CD8-positive, alpha-beta memory T cell (primary cell): ENCODE results near the gene UVSSA. TPM values are rescaled to one million over a fixed set of nuclear protein-coding genes. Genes with fewer than 3 reads are reported as not detected.
"Not testable (repeated sequence)": the region's sequence is repeated elsewhere in the genome, so short reads cannot be mapped to it uniquely, and the experiment has no call there.

ENCODE experiments used
- CTCF ChIA-PET: fragments of 350-600 bp; sonication (Branson Sonifier 250); formaldehyde crosslinking; loops from one replicate; lab custom pipeline; 2021; ENCODE audit warnings: antibody characterized with exemption; lab: Charles Lee
- POLR2A ChIA-PET: fragments of 350-600 bp; sonication (Branson Sonifier 250); formaldehyde crosslinking; loops from one replicate; lab custom pipeline; 2021; ENCODE audit warnings: antibody characterized with exemption; lab: Charles Lee
- DNase-seq, 5 donors: peaks; one replicate each; pipeline versions ENCODE4 v3.0.0 to v3.0.0-alpha.2; 2020 to 2022; ENCODE audit warnings: mixed read lengths in 1 of 5
- H3K27ac ChIP-seq: one replicate; pipeline ENCODE4 v1.7.0; 2013; ENCODE audit warnings: low read depth, mild to moderate bottlenecking, low read length, moderate library complexity
- H3K27me3 ChIP-seq: 2 replicates; pipeline ENCODE4 v1.7.0; 2013; ENCODE audit warnings: low read length, mild to moderate bottlenecking; ENCODE audit not compliant: insufficient read depth, poor library complexity, severe bottlenecking
- H3K36me3 ChIP-seq: 2 replicates; pipeline ENCODE4 v1.7.0; 2013; ENCODE audit warnings: mild to moderate bottlenecking, low read length, moderate library complexity; ENCODE audit not compliant: insufficient read depth
- H3K4me1 ChIP-seq: 2 replicates; pipeline ENCODE4 v1.7.0; 2013; ENCODE audit warnings: mild to moderate bottlenecking, low read length, moderate library complexity; ENCODE audit not compliant: insufficient read depth
- H3K4me3 ChIP-seq: 2 replicates; pipeline ENCODE4 v1.7.0; 2013; ENCODE audit warnings: mild to moderate bottlenecking, low read length
- H3K9me3 ChIP-seq: 2 replicates; pipeline ENCODE4 v1.7.0; 2013; ENCODE audit warnings: mild to moderate bottlenecking, low read length
- H3K27ac Mint-ChIP-seq, 8 donors: one replicate each; pipeline ENCODE4 v1.8.0; 2020 to 2021; ENCODE audit warnings: mixed read lengths in 8 of 8, mild to moderate bottlenecking in 6 of 8, inconsistent platforms in 3 of 8, moderate library complexity in 3 of 8
- H3K27me3 Mint-ChIP-seq, 2 donors: one replicate each; pipeline ENCODE4 v1.8.0; 2020 to 2021; ENCODE audit warnings: mixed read lengths in 2 of 2, mild to moderate bottlenecking in 1 of 2, moderate library complexity in 1 of 2
- H3K36me3 Mint-ChIP-seq, 3 donors: one replicate each; pipeline ENCODE4 v1.8.0; 2020 to 2021; ENCODE audit warnings: mixed read lengths in 3 of 3, inconsistent platforms in 1 of 3, mild to moderate bottlenecking in 1 of 3
- H3K4me1 Mint-ChIP-seq, 3 donors: one replicate each; pipeline ENCODE4 v1.8.0; 2020 to 2021; ENCODE audit warnings: mixed read lengths in 3 of 3, inconsistent platforms in 1 of 3, mild to moderate bottlenecking in 1 of 3
- H3K4me3 Mint-ChIP-seq, 7 donors: one replicate each; pipeline ENCODE4 v1.8.0; 2020 to 2021; ENCODE audit warnings: mixed read lengths in 7 of 7, mild to moderate bottlenecking in 6 of 7, moderate library complexity in 4 of 7, inconsistent platforms in 2 of 7
- H3K9me3 Mint-ChIP-seq, 5 donors: one replicate each; pipeline ENCODE4 v1.8.0; 2020 to 2022; ENCODE audit warnings: mixed read lengths in 5 of 5, mild to moderate bottlenecking in 3 of 5, moderate library complexity in 2 of 5, inconsistent platforms in 1 of 5
- polyA plus RNA-seq: library from polyadenylated mRNA; unstranded; fragments of 300-500 nt; fragmentation: Illumina TruSeq; gene quantifications from one replicate; pipeline ENCODE4 v1.2.3, GENCODE V29; 2021
- total RNA-seq, 2 experiments: library from RNA; stranded (reverse); gene quantifications; one replicate each; pipeline ENCODE4 v1.2.3, GENCODE V29; 2021

The UVSSA gene
- total and polyA plus RNA-seq, 3 experiments from 2014 or later: 6.9 to 19.0 (median 16.8) TPM

- Mint-ChIP-seq H3K27me3 (peaks cover 33 to 49% of the 10 kb centered on the region in 2 donors), H3K9me3 (no peaks in the 10 kb centered on the region), H3K36me3 (no peaks in the 10 kb centered on the region), H3K4me1 (peaks cover 0 to 4% (median 0%) of the 10 kb centered on the region in 3 donors), H3K27ac (no peak overlapping the region), H3K4me3 (no peak overlapping the region)
- no peak for DNase-seq
- Histone ChIP-seq H3K9me3 (no peaks in the 10 kb centered on the region), H3K4me3 (no peak overlapping the region), H3K36me3 (no peaks in the 10 kb centered on the region), H3K27ac (no peak overlapping the region), H3K27me3 (peaks cover under 1% of the 10 kb centered on the region), H3K4me1 (no peaks in the 10 kb centered on the region)
- ChIA-PET CTCF (no interaction called here), POLR2A (no interaction called here)
Observed at GRCh38 chr4:1418494-1419285, 71.7 kb downstream of the UVSSA start.

- Histone ChIP-seq H3K27me3 (no peaks in the 10 kb centered on the region), H3K9me3 (no peaks in the 10 kb centered on the region), H3K36me3 (no peaks in the 10 kb centered on the region), H3K4me1 (no peaks in the 10 kb centered on the region), H3K4me3 (no peak overlapping the region), H3K27ac (no peak overlapping the region)
- Mint-ChIP-seq H3K4me3 (no peak overlapping the region), H3K27me3 (peaks cover 36 to 54% of the 10 kb centered on the region in 2 donors), H3K36me3 (no peaks in the 10 kb centered on the region), H3K27ac (no peak overlapping the region), H3K4me1 (peaks cover 0 to 4% (median 0%) of the 10 kb centered on the region in 3 donors), H3K9me3 (no peaks in the 10 kb centered on the region)
- DNase-seq: no peak
- POLR2A ChIA-PET: no interaction called here
- CTCF ChIA-PET: no interaction called here
Observed at GRCh38 chr4:1419708-1420107, 72.7 kb downstream of the UVSSA start.

GRCh38 chr4:1421657-1422056 is 74.6 kb downstream of the UVSSA start:
- H3K9me3 Mint-ChIP-seq: no peaks in the 10 kb centered on the region
- H3K4me3 Mint-ChIP-seq: no peak overlapping the region
- DNase-seq: no peak
- no peaks in the 10 kb centered on the region for H3K36me3 Mint-ChIP-seq
- H3K4me1 Mint-ChIP-seq: no peaks in the 10 kb centered on the region
- Histone ChIP-seq H3K9me3 (no peaks in the 10 kb centered on the region), H3K4me3 (no peak overlapping the region), H3K36me3 (no peaks in the 10 kb centered on the region), H3K27ac (no peak overlapping the region), H3K27me3 (peaks cover 6% of the 10 kb centered on the region), H3K4me1 (no peaks in the 10 kb centered on the region)
- H3K27me3 Mint-ChIP-seq: peaks cover 29 to 52% of the 10 kb centered on the region in 2 donors
- CTCF ChIA-PET: no interaction called here
- no peak overlapping the region for H3K27ac Mint-ChIP-seq
- POLR2A ChIA-PET: no interaction called here

- ChIA-PET POLR2A (no interaction called here), CTCF (no interaction called here)
- H3K36me3 ChIP-seq: no peaks in the 10 kb centered on the region
- no peaks in the 10 kb centered on the region for H3K4me1 ChIP-seq
- no peak for DNase-seq
- Mint-ChIP-seq H3K4me1 (no peaks in the 10 kb centered on the region), H3K4me3 (no peak overlapping the region), H3K9me3 (no peaks in the 10 kb centered on the region), H3K27me3 (peaks cover 10 to 32% of the 10 kb centered on the region in 2 donors), H3K27ac (no peak overlapping the region), H3K36me3 (no peaks in the 10 kb centered on the region)
- H3K9me3 ChIP-seq: no peaks in the 10 kb centered on the region
- peaks cover 6% of the 10 kb centered on the region for H3K27me3 ChIP-seq
- no peak overlapping the region for H3K4me3 ChIP-seq
- H3K27ac ChIP-seq: no peak overlapping the region
Observed at GRCh38 chr4:1427010-1427409, 80.0 kb downstream of the UVSSA start.

- H3K27ac ChIP-seq, H3K4me1 Mint-ChIP-seq, H3K4me3 Mint-ChIP-seq, H3K4me1 ChIP-seq, DNase-seq, H3K36me3 ChIP-seq, H3K27ac Mint-ChIP-seq, H3K36me3 Mint-ChIP-seq, H3K9me3 Mint-ChIP-seq, H3K4me3 ChIP-seq, POLR2A ChIA-PET, H3K9me3 ChIP-seq, H3K27me3 ChIP-seq: not testable (repeated sequence)
- CTCF ChIA-PET: interaction anchor here (1.2 kb wide), 1 partner anchor 162 kb away, joined by 4 read pairs; no protein-coding TSS in a partner anchor
- H3K27me3 Mint-ChIP-seq: peaks cover 7 to 19% of the 10 kb centered on the region in 2 donors
Observed at GRCh38 chr4:1443688-1444172, 96.7 kb downstream of the UVSSA start.

Other genes starting within 250 kb of the UVSSA start
- 1 to 10 TPM; 1.2 TPM for gene RNF212, start 233.6 kb upstream of the UVSSA start, total RNA-seq
- 2.0 TPM for gene RNF212, start 233.6 kb upstream of the UVSSA start, polyA plus RNA-seq
- 1 to 10 TPM; 2.7 to 3.1 TPM for gene SPON2, start 174.6 kb upstream of the UVSSA start, total RNA-seq
- gene SPON2, start 174.6 kb upstream of the UVSSA start, polyA plus RNA-seq: 43.9 TPM
- 100 to 1,000 TPM; 139 to 149 TPM for gene CTBP1, start 98.1 kb upstream of the UVSSA start, total RNA-seq
- gene CTBP1, start 98.1 kb upstream of the UVSSA start, polyA plus RNA-seq: 88.1 TPM
- 10 to 100 TPM; 59.4 to 63.8 TPM for gene MAEA, start 57.3 kb upstream of the UVSSA start, total RNA-seq
- 75.3 TPM for gene MAEA, start 57.3 kb upstream of the UVSSA start, polyA plus RNA-seq
- not detected for gene NKX1-1, start 59.2 kb downstream of the UVSSA start, total RNA-seq
- not detected for gene NKX1-1, start 59.2 kb downstream of the UVSSA start, polyA plus RNA-seq